Measurements from ENCODE around the gene CREBRF.
"Not testable (repeated sequence)": the region's sequence is repeated elsewhere in the genome, so short reads cannot be mapped to it uniquely, and the experiment has no call there.

Gene CREBRF

DNA sequence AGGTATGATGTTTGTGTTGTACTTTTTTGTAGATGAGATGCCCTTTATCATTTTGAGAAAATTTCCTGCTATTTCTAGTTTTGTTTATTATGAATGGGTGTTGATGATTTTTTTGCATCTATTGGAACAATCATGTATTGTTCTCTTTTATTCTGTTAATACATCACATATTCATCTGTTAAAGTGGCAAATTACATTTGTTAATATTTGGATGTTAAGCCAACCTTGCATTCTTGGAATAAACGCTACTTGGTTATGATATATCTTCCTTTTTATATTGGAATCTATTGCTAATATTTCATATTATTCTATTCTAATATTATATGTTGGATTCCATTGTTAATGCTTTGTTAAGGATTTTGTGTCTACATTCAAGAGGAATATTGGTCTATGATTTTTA, 63.6 kb downstream of the CREBRF start:
- DNase-seq (ENCODE audit: low spot score): no peak
- TF ChIP-seq, protein P1, sequence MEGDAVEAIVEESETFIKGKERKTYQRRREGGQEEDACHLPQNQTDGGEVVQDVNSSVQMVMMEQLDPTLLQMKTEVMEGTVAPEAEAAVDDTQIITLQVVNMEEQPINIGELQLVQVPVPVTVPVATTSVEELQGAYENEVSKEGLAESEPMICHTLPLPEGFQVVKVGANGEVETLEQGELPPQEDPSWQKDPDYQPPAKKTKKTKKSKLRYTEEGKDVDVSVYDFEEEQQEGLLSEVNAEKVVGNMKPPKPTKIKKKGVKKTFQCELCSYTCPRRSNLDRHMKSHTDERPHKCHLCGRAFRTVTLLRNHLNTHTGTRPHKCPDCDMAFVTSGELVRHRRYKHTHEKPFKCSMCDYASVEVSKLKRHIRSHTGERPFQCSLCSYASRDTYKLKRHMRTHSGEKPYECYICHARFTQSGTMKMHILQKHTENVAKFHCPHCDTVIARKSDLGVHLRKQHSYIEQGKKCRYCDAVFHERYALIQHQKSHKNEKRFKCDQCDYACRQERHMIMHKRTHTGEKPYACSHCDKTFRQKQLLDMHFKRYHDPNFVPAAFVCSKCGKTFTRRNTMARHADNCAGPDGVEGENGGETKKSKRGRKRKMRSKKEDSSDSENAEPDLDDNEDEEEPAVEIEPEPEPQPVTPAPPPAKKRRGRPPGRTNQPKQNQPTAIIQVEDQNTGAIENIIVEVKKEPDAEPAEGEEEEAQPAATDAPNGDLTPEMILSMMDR (IDR thresholded peaks at IDR 0.05; ENCODE audit: extremely low read depth, missing control alignments): no peak

DNA sequence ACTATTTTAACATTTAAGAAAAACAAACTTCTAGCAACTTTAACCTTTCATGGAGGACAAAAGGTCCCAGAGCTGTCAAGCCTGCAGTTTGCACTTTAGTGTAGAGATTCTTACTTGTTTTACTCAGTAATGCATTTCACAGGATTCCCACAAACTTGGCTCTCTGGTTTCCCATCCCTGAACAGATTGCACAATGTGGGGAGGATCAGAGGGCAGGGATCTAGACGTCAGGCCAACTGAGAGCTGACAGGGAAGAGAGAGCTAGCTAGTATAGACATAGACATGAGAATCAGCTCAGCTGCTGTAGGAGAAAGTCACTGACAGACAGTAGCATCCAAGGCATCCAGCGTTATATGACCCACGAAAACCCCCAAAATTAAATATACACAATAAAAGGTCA, 67.3 kb downstream of the CREBRF start:
- TF ChIP-seq, protein P1 (IDR thresholded peaks at IDR 0.05; ENCODE audit: extremely low read depth, missing control alignments): no peak
- DNase-seq (ENCODE audit: low spot score): no peak

GRCh38 chr5:173132166-173132565, 76.0 kb downstream of the CREBRF start:
- not testable (repeated sequence) for DNase-seq (ENCODE audit: low spot score)

DNA sequence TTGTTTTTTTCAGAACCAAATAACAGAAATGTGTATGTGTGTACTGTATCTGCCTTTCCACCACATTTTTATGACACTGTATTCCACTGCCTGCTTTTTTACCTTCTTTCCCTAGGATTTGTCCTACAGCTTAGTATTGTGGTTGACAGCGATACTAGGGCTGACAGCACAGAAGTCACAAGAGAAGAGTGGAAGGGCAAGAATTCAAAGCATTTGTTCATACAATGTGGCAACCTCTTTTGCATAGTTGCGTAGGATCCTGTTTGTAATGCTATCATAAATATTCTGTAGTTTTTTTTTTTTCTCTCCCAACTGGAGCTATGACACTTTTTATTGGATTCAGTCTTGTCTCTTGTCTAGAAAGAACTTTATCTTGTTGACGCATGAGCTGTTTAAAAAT, 82.6 kb downstream of the CREBRF start:
- TF ChIP-seq, protein P1 (IDR thresholded peaks at IDR 0.05; ENCODE audit: extremely low read depth, missing control alignments): no peak
- no peak for DNase-seq (ENCODE audit: low spot score)

GRCh38 chr5:173139631-173140030, 83.5 kb downstream of the CREBRF start:
- DNase-seq (ENCODE audit: low spot score): no peak
- TF ChIP-seq, protein P1 (IDR thresholded peaks at IDR 0.05; ENCODE audit: extremely low read depth, missing control alignments): no peak

DNA sequence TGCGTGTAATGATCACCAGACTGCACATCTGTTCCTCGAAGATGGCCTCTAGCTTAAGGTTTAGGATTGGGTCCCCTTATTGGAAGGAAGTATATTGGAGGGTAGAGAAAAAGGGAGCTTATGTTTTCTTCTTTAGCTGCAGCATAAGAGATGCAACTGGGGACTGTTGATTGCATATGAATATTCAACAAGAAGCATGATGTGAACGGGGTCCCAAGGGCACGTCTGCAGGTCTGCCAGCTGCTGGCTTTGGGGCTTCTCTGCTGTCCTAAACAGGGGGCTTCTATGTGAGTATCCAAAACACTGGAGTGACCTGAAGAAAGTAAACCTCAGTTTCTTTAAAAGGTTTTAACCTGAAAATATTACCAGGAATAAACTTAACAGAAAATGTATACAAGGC, 84.6 kb downstream of the CREBRF start:
- DNase-seq (ENCODE audit: low spot score): no peak
- TF ChIP-seq, protein P1 (IDR thresholded peaks at IDR 0.05; ENCODE audit: extremely low read depth, missing control alignments): no peak

- TF ChIP-seq, protein P1 (IDR thresholded peaks at IDR 0.05; ENCODE audit: extremely low read depth, missing control alignments): no peak
- no peak for DNase-seq (ENCODE audit: low spot score)
Observed at GRCh38 chr5:173143567-173143966, 87.4 kb downstream of the CREBRF start.

Measured in GM20000 (cell line).